B cell (primary cell): Measurements from ENCODE around the gene ZNF181.

Experiments used
- CTCF ChIP-seq: fragments of 200-600 bp; IDR thresholded peaks from one replicate; pipeline ENCODE4 v1.8.0; 2022; ENCODE audit warnings: antibody characterized with exemption, mild to moderate bottlenecking
- EZH2 ChIP-seq: IDR thresholded peaks from 2 replicates; pipeline ENCODE4 v1.6.1; 2012; ENCODE audit warnings: borderline replicate concordance, low read depth, mild to moderate bottlenecking, moderate library complexity, low read length; ENCODE audit not compliant: insufficient read depth, poor library complexity, severe bottlenecking

GRCh38 chr19:34786236-34786635 lies 52.2 kb downstream of the ZNF181 start:
- TF ChIP-seq EZH2 (no peak), CTCF (no peak)
